Measurements from ENCODE around the gene DNAH14. TPM values are rescaled to one million over a fixed set of nuclear protein-coding genes. Genes with fewer than 3 reads are reported as not detected.
"Not testable (repeated sequence)": the region's sequence is repeated elsewhere in the genome, so short reads cannot be mapped to it uniquely, and the experiment has no call there.

DNAH14 gene
- total RNA-seq, 1 donor from 2014 or later, result 21.6 TPM

DNA sequence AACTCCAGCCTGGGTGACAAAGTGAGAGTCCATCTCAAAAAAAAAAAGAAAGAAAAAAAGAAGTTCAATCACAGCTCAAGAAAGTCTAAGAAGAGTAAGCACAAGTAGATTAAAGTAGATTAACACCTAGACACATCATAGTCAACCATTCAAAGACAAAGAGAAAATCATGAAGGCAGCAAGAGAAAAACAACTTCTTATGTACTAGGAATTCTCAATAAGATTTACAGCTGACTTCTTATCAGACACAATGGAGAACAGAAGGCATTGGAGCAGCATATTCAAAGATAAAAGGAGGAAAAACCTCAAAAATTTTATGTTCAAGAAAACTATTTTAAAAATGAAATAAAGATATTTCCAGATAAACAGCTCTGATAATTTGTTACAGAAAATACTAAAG lies 351.1 kb downstream of the DNAH14 start:
- DNase-seq (ENCODE audit: low spot score), result no peak
- H3K4me1 Mint-ChIP-seq (ENCODE audit: unreplicated experiment), result peaks cover 4% of the 10 kb centered on the region
- no peaks in the 10 kb centered on the region for H3K27me3 Mint-ChIP-seq (ENCODE audit: unreplicated experiment)
- no peak for TF ChIP-seq CTCF (IDR thresholded peaks at IDR 0.05; ENCODE audit: unreplicated experiment)
- H3K27ac Mint-ChIP-seq (ENCODE audit: unreplicated experiment), result no peak overlapping the region
- no peak overlapping the region for H3K4me3 Mint-ChIP-seq (ENCODE audit: unreplicated experiment)
- no peaks in the 10 kb centered on the region for H3K9me3 Mint-ChIP-seq (ENCODE audit: unreplicated experiment)
- H3K36me3 Mint-ChIP-seq (ENCODE audit: low read depth, unreplicated experiment), result no peaks in the 10 kb centered on the region

DNA sequence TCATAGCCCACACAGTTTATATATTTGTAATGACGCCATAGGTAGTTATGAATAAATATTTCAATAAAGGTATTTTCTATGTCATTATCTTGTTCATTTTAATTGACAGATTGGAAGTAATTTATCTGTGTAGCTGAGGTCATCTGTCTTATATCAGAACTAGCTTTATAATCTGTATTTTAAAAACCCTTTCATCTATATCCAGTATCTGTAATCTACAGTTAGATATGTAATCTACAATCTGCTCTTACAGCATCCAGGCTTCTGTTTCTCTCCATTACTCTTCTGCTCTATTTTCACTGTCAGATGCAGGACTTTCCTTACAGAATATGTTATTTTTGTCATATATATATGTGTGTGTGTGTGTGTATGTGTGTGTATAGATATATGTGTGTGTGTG lies 360.8 kb downstream of the DNAH14 start:
- H3K27me3 Mint-ChIP-seq (ENCODE audit: unreplicated experiment), result no peaks in the 10 kb centered on the region
- no peaks in the 10 kb centered on the region for H3K4me1 Mint-ChIP-seq (ENCODE audit: unreplicated experiment)
- TF ChIP-seq CTCF (IDR thresholded peaks at IDR 0.05; ENCODE audit: unreplicated experiment), result no peak
- no peak for DNase-seq (ENCODE audit: low spot score)
- H3K27ac Mint-ChIP-seq (ENCODE audit: unreplicated experiment), result no peak overlapping the region
- no peaks in the 10 kb centered on the region for H3K9me3 Mint-ChIP-seq (ENCODE audit: unreplicated experiment)
- H3K4me3 Mint-ChIP-seq (ENCODE audit: unreplicated experiment), result no peak overlapping the region
- H3K36me3 Mint-ChIP-seq (ENCODE audit: low read depth, unreplicated experiment), result no peaks in the 10 kb centered on the region

- Mint-ChIP-seq H3K9me3 (ENCODE audit: unreplicated experiment) (no peaks in the 10 kb centered on the region), H3K4me1 (ENCODE audit: unreplicated experiment) (no peaks in the 10 kb centered on the region), H3K27me3 (ENCODE audit: unreplicated experiment) (peaks cover 2% of the 10 kb centered on the region), H3K4me3 (ENCODE audit: unreplicated experiment) (no peak overlapping the region), H3K27ac (ENCODE audit: unreplicated experiment) (no peak overlapping the region), H3K36me3 (ENCODE audit: low read depth, unreplicated experiment) (no peaks in the 10 kb centered on the region)
- DNase-seq (ENCODE audit: low spot score), result no peak
- TF ChIP-seq CTCF (IDR thresholded peaks at IDR 0.05; ENCODE audit: unreplicated experiment), result no peak
Observed at GRCh38 chr1:225299624-225300023, 370.1 kb downstream of the DNAH14 start.

GRCh38 chr1:225300381-225300780 lies 370.9 kb downstream of the DNAH14 start:
- H3K4me1 Mint-ChIP-seq (ENCODE audit: unreplicated experiment), result no peaks in the 10 kb centered on the region
- no peaks in the 10 kb centered on the region for H3K9me3 Mint-ChIP-seq (ENCODE audit: unreplicated experiment)
- no peak for DNase-seq (ENCODE audit: low spot score)
- H3K36me3 Mint-ChIP-seq (ENCODE audit: low read depth, unreplicated experiment), result no peaks in the 10 kb centered on the region
- peaks cover 4% of the 10 kb centered on the region for H3K27me3 Mint-ChIP-seq (ENCODE audit: unreplicated experiment)
- no peak overlapping the region for H3K4me3 Mint-ChIP-seq (ENCODE audit: unreplicated experiment)
- no peak overlapping the region for H3K27ac Mint-ChIP-seq (ENCODE audit: unreplicated experiment)
- no peak for TF ChIP-seq CTCF (IDR thresholded peaks at IDR 0.05; ENCODE audit: unreplicated experiment)

GRCh38 chr1:225304996-225305395 lies 375.5 kb downstream of the DNAH14 start:
- TF ChIP-seq CTCF (IDR thresholded peaks at IDR 0.05; ENCODE audit: unreplicated experiment), result no peak

DNA sequence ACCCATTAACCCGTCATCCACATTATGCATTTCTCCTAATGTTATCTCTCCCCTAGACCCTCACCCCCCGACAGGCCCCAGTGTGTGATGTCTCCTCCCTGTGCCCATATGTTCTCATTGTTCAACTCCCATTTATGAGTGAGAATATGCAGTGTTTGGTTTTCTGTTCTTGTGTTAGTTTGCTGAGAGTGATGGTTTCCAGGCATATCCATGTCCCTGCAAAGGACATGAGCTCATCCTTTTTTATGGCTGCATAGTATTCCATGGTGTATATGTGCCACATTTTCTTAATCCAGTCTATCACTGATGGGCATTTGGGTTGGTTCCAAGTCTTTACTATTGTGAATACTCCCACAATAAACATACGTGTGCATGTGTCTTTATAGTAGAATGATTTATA lies 381.1 kb downstream of the DNAH14 start:
- not testable (repeated sequence) for DNase-seq (ENCODE audit: low spot score); H3K27me3 Mint-ChIP-seq (ENCODE audit: unreplicated experiment); H3K36me3 Mint-ChIP-seq (ENCODE audit: low read depth, unreplicated experiment); H3K9me3 Mint-ChIP-seq (ENCODE audit: unreplicated experiment); H3K4me1 Mint-ChIP-seq (ENCODE audit: unreplicated experiment); H3K4me3 Mint-ChIP-seq (ENCODE audit: unreplicated experiment); H3K27ac Mint-ChIP-seq (ENCODE audit: unreplicated experiment)

More at GRCh38 chr1:225304996-225305395, 375.5 kb downstream of the DNAH14 start:
- Mint-ChIP-seq H3K4me3 (ENCODE audit: unreplicated experiment) (no peak overlapping the region), H3K36me3 (ENCODE audit: low read depth, unreplicated experiment) (no peaks in the 10 kb centered on the region), H3K9me3 (ENCODE audit: unreplicated experiment) (no peaks in the 10 kb centered on the region), H3K27me3 (ENCODE audit: unreplicated experiment) (peaks cover 4% of the 10 kb centered on the region), H3K4me1 (ENCODE audit: unreplicated experiment) (no peaks in the 10 kb centered on the region), H3K27ac (ENCODE audit: unreplicated experiment) (no peak overlapping the region)
- DNase-seq (ENCODE audit: low spot score), result no peak
